CD4-positive, alpha-beta T cell treated with Interleukin-17A for 1 hour (primary cell): Measurements from ENCODE around the gene FOXP1.

Source experiments
- DNase-seq: peaks from one replicate; pipeline ENCODE4 v3.0.0-alpha.2; 2020

Gene FOXP1

DNA sequence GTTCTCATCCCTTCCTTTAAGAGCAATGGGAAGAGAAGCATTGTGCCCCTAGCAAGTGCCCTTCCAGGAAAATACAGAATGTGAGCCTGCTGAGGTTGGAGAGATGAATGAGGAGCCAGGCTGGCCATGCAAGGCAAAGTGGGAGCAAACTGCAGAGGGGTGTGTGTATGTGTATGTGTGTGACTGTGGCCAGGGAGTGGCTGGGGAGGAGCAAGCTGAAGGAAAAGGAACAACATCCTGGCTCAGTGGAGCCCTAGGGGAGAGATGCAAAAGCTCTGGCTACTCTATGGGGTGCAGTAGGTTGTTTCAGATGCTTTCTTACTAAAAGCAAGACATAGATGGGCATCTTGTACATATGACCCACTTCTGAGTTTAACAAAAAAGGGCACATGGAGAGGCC is 20.6 kb downstream of the FOXP1 start:
- DNase-seq = no peak

DNA sequence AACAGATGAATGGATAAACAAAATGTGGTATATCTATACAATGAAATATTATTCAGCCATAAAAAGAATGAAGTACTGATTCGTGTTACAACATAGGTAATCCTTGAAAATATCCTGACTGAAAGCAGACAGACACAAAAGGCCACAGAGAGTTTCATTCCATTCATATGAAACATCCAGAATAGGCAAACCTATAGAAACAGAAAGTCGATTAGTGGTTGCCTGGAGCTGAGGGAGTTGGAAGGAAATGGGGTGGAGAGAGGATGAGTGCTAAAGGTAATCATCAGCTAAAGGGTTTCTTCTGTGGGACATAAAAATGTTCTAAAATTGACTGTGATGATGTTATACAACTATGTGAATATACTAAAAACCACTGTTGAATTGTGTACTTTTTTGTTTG is 22.9 kb downstream of the FOXP1 start:
- no peak for DNase-seq

DNA sequence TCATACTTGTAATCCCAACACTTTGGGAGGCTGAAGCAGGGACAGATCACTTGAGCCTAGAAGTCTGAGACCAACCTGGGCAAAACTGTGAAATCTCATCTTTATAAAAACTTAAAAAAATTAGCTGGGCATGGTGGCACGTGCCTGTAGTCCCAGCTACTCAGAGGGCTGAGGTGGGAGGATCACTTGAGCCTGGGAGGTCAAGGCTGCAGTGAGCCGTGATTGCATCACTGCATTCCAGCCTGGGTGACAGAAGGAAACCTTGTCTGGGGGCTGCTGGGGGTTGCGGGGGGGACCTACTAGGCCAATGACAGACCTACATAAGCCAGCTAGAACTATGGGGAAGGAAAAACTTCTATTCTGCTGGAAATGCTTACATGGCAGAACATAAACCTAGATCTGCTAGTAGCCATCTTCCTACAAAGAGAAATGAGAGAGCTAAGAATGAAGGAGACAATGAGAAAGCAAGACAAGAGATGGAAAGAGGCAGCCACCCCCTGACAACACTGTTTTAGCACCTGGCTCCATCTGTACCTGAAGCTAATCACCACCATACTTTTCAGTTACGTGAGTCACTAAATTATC is 23.9 kb downstream of the FOXP1 start:
- no peak for DNase-seq

GRCh38 chr3:71559021-71559420 is 24.5 kb downstream of the FOXP1 start:
- no peak for DNase-seq

DNA sequence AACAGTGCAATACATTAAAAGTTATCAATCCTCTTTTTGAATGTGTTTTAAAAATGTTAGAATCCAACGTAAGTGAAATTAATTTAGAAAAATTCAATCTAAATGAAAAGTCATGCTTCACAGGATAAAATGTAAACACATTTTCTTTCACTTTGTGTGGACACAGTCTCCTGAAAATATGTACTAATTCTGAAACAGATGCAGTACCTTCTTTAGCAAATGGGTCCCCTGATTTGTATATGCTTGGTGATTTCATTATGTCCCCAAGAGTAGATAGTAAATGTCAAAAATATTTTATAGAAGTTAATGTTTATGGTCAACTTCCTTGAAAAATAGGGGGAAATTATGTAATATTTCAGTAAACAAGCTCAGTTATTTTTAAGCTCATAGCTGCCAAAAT is 28.9 kb downstream of the FOXP1 start:
- DNase-seq = no peak

DNA sequence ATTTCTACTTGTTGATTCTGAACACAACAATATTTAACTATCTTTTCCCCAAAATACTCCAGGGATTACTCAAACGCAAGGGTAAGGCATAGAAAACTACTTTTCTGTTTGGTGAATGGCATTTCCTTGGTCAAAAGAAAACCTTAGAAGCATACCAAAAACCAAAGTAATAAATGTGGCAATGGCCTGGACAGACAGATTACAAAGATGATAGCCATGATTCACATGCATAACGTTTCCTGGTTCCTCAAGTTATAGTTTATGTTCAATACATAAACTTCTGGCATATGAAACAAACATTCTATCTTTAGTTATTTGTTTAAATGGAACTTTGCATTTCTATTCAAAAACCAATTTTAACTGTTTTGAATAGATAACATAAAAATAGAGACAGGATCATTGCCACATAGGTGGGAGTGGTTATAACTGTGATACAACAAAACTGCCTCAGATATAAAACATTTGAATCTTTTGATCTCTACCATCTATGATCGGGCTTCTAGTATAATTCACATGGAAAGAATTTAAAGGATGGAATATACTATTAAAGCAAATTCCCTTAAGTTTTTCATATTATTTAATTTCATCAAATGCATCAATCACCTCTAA is 32.1 kb downstream of the FOXP1 start:
- no peak for DNase-seq

DNA sequence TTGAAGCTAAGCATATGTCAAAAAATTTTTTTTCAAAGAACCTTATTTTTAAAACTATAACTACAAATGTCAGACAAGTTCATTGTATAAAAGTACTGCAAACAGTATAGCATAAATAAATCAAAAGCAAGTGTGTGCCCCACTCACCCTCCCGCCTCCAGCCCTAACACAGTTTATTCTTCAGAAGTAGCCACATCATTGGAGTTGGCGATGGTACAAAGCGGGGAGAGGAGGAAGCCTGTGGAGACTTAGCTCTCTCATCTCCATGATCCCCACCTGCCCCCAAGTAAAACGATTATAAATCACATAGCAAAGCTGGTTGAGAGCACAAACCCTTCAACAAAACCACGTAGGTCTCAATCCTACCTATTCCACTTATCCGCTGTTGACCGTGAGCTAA is 33.6 kb downstream of the FOXP1 start:
- DNase-seq = no peak

GRCh38 chr3:71548705-71549384 is 34.7 kb downstream of the FOXP1 start:
- DNase-seq = no peak

DNA sequence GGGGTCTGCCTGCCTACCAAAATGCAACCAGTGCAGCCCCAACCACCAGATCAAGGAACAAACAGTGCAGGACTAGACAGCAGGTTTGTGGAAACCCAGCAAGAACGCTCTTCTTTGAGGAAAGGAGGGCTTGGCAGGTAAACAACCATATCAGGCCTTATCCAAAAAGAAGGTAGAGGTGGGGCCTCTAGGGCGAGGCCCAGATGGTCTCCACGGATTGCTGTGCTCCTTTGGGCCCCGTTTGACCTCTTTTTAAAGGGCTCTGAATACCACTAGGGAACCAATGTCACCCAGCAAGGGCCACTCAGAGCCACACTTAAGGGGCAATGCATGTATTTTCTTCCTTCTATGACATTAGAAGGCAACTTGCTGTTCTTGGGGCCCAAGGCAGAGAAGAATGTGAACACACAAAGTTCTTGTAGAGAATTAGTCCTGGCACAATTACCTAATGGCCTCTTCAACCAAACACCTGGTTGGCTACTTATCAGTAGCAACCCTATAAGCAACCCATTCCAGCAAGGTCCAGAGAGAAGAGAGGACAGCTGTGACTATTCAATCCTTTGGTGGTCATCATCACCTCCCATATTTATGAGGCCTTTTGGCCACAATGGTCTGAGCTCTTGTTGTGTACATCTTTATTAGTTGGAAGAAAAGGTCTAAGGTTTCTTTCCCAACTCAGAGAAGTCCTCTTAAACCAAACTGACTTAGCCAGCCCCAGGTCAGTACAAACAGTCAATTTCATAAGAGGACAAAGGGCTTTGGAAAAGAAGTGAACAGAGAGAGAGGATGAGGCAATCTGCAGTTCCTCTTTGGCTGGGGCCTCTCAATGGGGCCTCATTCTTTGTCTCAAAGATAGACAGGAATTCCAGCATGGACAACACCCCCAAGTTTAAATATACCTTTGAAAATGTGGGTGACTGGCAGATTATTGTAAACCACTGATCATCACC is 36.0 kb downstream of the FOXP1 start:
- DNase-seq = no peak

- DNase-seq = no peak
Observed at GRCh38 chr3:71546821-71547220, 36.7 kb downstream of the FOXP1 start.

DNA sequence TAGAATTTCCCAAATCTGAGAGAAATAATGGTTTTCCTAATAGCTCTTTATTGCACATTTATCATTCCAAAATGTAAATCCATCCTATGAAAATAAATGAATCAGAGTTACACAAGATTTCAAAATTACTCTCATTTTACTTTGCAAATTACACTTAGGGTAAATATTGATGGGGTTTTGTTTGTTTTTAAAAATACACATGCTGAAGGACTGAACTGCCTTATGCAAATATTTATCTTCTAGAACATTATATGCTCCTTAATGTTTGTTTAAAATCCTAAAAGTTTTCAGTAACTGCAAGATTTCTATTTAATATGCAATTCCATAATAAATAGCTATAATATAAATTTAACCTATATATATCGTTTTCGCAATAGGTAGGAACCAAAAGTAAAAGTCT is 38.2 kb downstream of the FOXP1 start:
- no peak for DNase-seq

GRCh38 chr3:71543371-71544016 is 40.0 kb downstream of the FOXP1 start:
- no peak for DNase-seq

DNA sequence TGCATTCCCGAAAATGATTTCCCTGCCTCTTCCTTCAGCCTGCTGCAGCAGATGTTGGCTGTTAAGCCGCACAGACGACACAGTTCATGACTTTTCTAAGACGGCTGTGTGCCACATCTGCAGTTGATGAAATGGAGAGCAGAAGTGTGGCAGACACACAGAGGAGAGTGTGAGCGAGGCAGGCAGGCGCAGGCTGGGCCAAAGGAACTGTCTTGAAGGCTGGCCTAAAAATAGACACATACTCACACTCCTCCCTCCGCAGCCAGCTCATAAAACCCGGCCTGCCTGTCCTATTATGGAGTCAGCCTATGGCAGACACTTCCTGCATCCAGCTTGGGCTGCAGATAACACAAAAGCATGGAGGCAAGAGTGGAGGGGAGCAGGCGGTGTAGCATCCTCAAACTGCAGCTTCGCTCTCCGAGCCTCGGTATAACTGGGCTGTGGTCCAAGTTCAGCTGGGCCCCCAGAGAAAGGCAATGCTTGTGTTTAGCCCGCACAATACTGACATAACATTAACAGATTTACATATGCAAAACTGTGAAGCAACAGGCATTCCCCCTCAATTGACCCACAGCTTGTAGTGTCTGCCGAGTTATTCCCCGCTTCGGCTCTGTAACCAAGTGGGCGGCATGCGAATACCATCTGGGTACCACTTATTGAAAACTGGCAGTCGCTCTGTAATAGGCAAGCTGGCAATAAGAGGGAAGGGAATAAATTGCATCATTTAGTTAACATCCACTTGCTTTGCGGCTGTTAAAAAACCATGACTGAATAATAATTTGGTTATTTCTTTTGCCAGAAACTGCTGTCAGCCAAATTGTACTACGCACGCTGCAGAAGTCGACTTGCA is 40.8 kb downstream of the FOXP1 start:
- DNase-seq = no peak

GRCh38 chr3:71541313-71541712 is 42.2 kb downstream of the FOXP1 start:
- DNase-seq = no peak

- no peak for DNase-seq
Observed at GRCh38 chr3:71537211-71537611, 46.3 kb downstream of the FOXP1 start.

DNA sequence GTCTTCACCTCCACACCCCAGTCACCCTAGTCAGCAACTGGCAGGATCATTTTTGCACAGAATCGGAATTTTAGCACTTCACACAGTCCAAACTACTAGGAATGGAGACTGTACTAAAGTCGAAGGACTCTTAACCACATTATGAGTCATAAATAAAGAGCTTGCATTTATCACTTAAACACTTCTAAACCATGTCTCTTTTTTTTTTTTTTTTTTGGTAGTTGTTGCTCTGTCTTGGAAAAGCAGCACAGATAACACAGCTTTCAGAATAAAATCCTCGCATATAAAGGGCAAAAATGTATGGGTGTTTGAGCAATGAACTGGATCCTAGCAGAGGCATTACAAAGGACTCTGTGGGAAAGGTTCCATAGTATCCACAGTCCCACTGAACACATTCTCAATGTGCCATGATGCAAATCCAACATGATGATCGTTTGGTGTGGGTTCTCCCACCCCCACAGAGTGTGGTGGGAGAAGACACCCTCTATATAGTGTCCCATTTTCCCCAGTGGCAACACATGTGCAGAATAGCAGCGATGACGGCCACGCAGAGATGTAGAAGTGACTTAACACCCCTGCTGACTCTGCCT is 47.1 kb downstream of the FOXP1 start:
- DNase-seq = no peak

DNA sequence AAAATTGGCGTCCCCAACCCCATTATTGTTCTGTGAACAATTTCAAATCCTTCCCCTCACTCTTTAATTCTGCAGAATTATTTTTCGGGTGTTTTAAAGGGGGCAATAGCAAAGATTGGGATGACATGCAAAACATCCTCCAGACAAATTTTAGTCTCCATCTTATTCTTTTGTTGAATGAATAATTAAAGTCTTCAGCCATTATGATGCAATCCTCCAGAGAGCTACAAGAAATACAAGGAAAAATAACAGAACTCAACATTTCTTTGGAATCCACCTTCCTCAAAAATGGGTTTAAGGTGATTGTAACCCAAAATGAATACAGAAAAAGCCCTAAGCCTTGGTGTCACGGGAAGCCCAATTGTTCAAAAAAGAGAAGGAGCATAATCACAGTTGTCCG is 49.9 kb downstream of the FOXP1 start:
- DNase-seq = no peak

DNA sequence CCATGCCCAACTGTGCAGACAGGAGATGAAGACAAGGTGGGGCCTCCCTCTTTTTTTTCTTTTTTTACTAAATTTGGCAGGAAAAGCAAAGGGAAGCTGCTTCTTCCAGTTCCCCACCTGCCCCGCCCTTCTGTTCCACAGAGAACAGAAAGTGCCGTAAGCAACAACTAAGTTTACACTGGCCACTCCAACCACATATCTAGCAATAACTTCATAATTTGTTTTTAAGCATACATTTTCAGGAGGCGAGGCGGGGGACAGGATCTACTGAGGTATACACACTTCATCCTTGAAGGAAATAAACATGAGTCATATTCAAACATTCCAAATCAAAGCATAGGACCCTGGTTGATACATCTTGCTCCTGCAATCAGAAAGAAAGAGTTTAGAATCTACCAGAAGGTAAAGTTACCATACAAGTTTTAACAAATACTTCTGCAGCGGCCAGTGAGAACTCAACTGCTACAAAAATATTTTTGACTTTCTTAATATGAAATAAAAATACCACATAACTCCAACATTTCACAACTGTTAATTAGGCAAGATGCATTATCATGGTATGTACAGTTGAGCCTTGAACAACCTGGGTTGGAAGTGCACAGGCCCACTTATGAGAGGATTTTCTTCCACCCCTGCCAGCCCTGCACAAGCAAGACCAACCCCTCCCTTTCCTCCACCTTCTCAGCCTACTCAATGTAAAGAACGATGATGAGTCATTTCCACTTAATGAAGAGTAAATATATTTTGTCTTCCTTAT is 50.7 kb downstream of the FOXP1 start:
- no peak for DNase-seq

DNA sequence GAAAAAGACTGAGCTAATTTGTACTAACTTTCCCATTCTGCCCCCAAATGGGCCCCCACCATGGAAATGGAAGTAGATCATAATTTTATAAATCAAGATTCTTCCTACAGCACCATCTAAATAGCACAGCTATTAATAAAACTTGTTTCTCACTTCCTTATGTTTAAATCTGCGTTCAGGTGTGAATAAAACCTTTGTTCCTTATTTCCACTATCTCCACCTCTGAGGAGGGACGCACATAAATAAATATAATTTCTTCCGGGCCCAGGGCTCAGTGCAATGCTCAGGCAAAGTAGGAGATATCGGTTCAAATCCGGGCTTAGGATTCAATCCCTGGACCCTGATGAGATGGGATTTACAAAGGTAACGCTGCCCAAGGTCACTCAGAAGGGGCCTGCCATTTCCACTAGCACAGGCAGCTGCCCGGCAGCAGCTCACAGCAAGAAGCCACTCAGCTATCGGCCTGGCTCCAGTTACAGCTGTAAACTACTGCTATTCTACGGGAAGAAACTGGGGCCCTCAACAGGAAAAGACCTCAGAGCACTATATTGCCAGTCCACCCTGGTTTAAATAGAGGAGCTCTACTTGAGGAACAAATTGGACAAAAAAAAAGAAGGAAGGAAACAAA is 52.5 kb downstream of the FOXP1 start:
- DNase-seq = no peak

GRCh38 chr3:71528816-71529215 is 54.7 kb downstream of the FOXP1 start:
- DNase-seq = no peak
